Neural cell (in vitro differentiated cells): ENCODE measurements around the gene MAPT. TPM values are rescaled to one million over a fixed set of nuclear protein-coding genes. Genes with fewer than 3 reads are reported as not detected.

Source experiments
- H2AFZ ChIP-seq: fragments of 200-600, 300-800 bp; sonication (generic), shearing (Covaris generic); 2 replicates; pipeline ENCODE4 v1.6.0; 2014; ENCODE audit warnings: low read depth, mild to moderate bottlenecking, antibody characterized with exemption, low read length, moderate library complexity
- H3F3A ChIP-seq: fragments of 200-600 bp; shearing (Covaris generic); 2 replicates; pipeline ENCODE4 v1.6.1; 2016; ENCODE audit warnings: mild to moderate bottlenecking, moderate library complexity, mixed read lengths, antibody characterized with exemption, low read length; ENCODE audit not compliant: insufficient read depth, poor library complexity, severe bottlenecking
- H3K27ac ChIP-seq: fragments of 200-600, 300-800 bp; sonication (generic), shearing (Covaris generic); 2 replicates; pipeline ENCODE4 v1.5.1; 2014; ENCODE audit warnings: mild to moderate bottlenecking, low read length, moderate library complexity
- H3K27me3 ChIP-seq: fragments of 300-800, 200-600 bp; sonication (generic), shearing (Covaris generic); 2 replicates; pipeline ENCODE4 v1.6.0; 2014; ENCODE audit warnings: mild to moderate bottlenecking, low read depth, low read length, moderate library complexity; ENCODE audit not compliant: insufficient read depth
- H3K36me3 ChIP-seq: fragments of 300-800, 200-600 bp; sonication (generic), shearing (Covaris generic); 2 replicates; pipeline ENCODE4 v1.5.1; 2014; ENCODE audit warnings: mild to moderate bottlenecking, antibody characterized with exemption, low read length, moderate library complexity; ENCODE audit not compliant: insufficient read depth
- H3K4me2 ChIP-seq: fragments of 300-800, 200-600 bp; sonication (generic), shearing (Covaris generic); 2 replicates; pipeline ENCODE4 v1.6.0; 2014; ENCODE audit warnings: mild to moderate bottlenecking, low read length
- H3K4me3 ChIP-seq: fragments of 300-800, 200-600 bp; sonication (generic), shearing (Covaris generic); 2 replicates; pipeline ENCODE4 v1.5.1; 2014; ENCODE audit warnings: mild to moderate bottlenecking, low read length, moderate library complexity
- H3K79me2 ChIP-seq: fragments of 200-600 bp; shearing (Covaris generic); replicated peaks from 2 replicates; pipeline ENCODE4 v1.6.0; 2014; ENCODE audit warnings: mild to moderate bottlenecking, low read length, moderate library complexity; ENCODE audit not compliant: insufficient read depth
- H3K9ac ChIP-seq: fragments of 300-800, 200-600 bp; sonication (generic), shearing (Covaris generic); 2 replicates; pipeline ENCODE4 v1.6.1; 2016; ENCODE audit warnings: mild to moderate bottlenecking, low read length, mixed read lengths
- H3K9me2 ChIP-seq: fragments of 200-600 bp; shearing (Covaris generic); 2 replicates; pipeline ENCODE4 v1.6.1; 2016; ENCODE audit warnings: mild to moderate bottlenecking, low read length, mixed read lengths; ENCODE audit not compliant: insufficient read depth
- H3K9me3 ChIP-seq: fragments of 200-600, 300-800 bp; sonication (generic), shearing (Covaris generic); 2 replicates; pipeline ENCODE4 v1.6.1; 2016; ENCODE audit warnings: mild to moderate bottlenecking, mixed run types, low read length, moderate library complexity, mixed read lengths
- H4K20me1 ChIP-seq: fragments of 200-600 bp; shearing (Covaris generic); 2 replicates; pipeline ENCODE4 v1.6.1; 2016; ENCODE audit warnings: mild to moderate bottlenecking, mixed run types; ENCODE audit not compliant: insufficient read depth
- EP300 ChIP-seq: fragments of 450-650 bp; conservative IDR thresholded peaks from 2 replicates; pipeline ENCODE4 v1.6.1; 2014; ENCODE audit warnings: antibody characterized with exemption, mild to moderate bottlenecking, moderate library complexity; ENCODE audit not compliant: poor library complexity, severe bottlenecking
- EZH2 ChIP-seq: fragments of 200-600, 300-800 bp; shearing (Covaris generic), sonication (generic); IDR thresholded peaks from 2 replicates; pipeline ENCODE4 v1.6.1; 2014; ENCODE audit warnings: antibody characterized with exemption, low read length, borderline replicate concordance, mild to moderate bottlenecking; ENCODE audit not compliant: insufficient read depth, poor library complexity, severe bottlenecking
- MXI1 ChIP-seq: fragments of 450-650 bp; conservative IDR thresholded peaks from 2 replicates; pipeline ENCODE4 v1.6.1; 2014; ENCODE audit warnings: antibody characterized with exemption, mild to moderate bottlenecking; ENCODE audit not compliant: poor library complexity, severe bottlenecking
- POLR2AphosphoS5 ChIP-seq: IDR thresholded peaks from 2 replicates; pipeline ENCODE4 v1.6.1; 2012
- RAD21 ChIP-seq: fragments of 450-650 bp; conservative IDR thresholded peaks from 2 replicates; pipeline ENCODE4 v1.6.1; 2014; ENCODE audit warnings: antibody characterized with exemption, mild to moderate bottlenecking, moderate library complexity
- SMC3 ChIP-seq: fragments of 450-650 bp; conservative IDR thresholded peaks from 2 replicates; pipeline ENCODE4 v1.6.1; 2014; ENCODE audit warnings: antibody characterized with exemption, mild to moderate bottlenecking, moderate library complexity; ENCODE audit not compliant: poor library complexity
- TAF1 ChIP-seq: IDR thresholded peaks from 2 replicates; pipeline ENCODE4 v1.6.1; 2012; ENCODE audit warnings: low read depth
- polyA plus RNA-seq: library from polyadenylated mRNA; depleted of rRNA; stranded (reverse); fragments of >200 nt; gene quantifications from 2 replicates; pipeline ENCODE4 v1.2.3, GENCODE V29; 2014
- TF ChIP-seq, protein P1 (sequence below): IDR thresholded peaks from 2 replicates; pipeline ENCODE4 v1.6.1; 2012; ENCODE audit warnings: borderline replicate concordance
- TF ChIP-seq, protein P2 (sequence below): fragments of 450-650 bp; IDR thresholded peaks from 2 replicates; pipeline ENCODE4 v1.5.1; 2014; ENCODE audit warnings: antibody characterized with exemption, mild to moderate bottlenecking, moderate library complexity; ENCODE audit not compliant: poor library complexity, severe bottlenecking

MAPT gene
- polyA plus RNA-seq, 1 donor from 2014 or later = 94.5 TPM

DNA sequence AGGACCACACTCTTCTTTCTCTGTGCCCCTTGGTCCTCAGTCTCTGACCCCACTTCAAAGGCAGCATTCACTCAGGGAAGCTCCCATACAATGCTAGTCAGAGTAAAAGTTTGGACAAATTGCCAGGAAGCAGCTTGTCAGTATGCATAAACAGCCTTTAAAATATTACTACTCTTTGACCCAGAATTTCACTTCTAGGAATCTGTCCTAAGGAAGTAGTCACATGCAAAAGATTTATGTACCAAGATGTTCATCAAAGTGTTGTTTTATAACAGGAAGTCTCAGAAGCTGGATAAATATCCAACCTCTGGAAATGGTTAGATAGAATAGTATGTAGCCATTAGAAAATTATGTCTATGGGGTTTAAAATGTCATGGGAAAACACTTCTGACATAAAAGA, 31.0 kb downstream of the MAPT start:
- Histone ChIP-seq H3K9me3 (peaks cover 5% of the 10 kb centered on the region), H3K36me3 (no peaks in the 10 kb centered on the region), H3K79me2 (peaks cover 7% of the 10 kb centered on the region), H3K27ac (no peak overlapping the region), H3K9me2 (no peaks in the 10 kb centered on the region), H3K4me2 (no peak overlapping the region), H3K27me3 (no peaks in the 10 kb centered on the region), H4K20me1 (peaks cover 8% of the 10 kb centered on the region), H3K4me3 (no peak overlapping the region), H3F3A (no peaks in the 10 kb centered on the region), H2AFZ (no peak overlapping the region), H3K9ac (no peak overlapping the region)
- TF ChIP-seq SMC3 = no peak
- no peak for TF ChIP-seq MXI1
- TF ChIP-seq, protein P1, sequence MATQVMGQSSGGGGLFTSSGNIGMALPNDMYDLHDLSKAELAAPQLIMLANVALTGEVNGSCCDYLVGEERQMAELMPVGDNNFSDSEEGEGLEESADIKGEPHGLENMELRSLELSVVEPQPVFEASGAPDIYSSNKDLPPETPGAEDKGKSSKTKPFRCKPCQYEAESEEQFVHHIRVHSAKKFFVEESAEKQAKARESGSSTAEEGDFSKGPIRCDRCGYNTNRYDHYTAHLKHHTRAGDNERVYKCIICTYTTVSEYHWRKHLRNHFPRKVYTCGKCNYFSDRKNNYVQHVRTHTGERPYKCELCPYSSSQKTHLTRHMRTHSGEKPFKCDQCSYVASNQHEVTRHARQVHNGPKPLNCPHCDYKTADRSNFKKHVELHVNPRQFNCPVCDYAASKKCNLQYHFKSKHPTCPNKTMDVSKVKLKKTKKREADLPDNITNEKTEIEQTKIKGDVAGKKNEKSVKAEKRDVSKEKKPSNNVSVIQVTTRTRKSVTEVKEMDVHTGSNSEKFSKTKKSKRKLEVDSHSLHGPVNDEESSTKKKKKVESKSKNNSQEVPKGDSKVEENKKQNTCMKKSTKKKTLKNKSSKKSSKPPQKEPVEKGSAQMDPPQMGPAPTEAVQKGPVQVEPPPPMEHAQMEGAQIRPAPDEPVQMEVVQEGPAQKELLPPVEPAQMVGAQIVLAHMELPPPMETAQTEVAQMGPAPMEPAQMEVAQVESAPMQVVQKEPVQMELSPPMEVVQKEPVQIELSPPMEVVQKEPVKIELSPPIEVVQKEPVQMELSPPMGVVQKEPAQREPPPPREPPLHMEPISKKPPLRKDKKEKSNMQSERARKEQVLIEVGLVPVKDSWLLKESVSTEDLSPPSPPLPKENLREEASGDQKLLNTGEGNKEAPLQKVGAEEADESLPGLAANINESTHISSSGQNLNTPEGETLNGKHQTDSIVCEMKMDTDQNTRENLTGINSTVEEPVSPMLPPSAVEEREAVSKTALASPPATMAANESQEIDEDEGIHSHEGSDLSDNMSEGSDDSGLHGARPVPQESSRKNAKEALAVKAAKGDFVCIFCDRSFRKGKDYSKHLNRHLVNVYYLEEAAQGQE = no peak
- TF ChIP-seq EZH2 = no peak
- no peak for TF ChIP-seq TAF1
- TF ChIP-seq, protein P2, sequence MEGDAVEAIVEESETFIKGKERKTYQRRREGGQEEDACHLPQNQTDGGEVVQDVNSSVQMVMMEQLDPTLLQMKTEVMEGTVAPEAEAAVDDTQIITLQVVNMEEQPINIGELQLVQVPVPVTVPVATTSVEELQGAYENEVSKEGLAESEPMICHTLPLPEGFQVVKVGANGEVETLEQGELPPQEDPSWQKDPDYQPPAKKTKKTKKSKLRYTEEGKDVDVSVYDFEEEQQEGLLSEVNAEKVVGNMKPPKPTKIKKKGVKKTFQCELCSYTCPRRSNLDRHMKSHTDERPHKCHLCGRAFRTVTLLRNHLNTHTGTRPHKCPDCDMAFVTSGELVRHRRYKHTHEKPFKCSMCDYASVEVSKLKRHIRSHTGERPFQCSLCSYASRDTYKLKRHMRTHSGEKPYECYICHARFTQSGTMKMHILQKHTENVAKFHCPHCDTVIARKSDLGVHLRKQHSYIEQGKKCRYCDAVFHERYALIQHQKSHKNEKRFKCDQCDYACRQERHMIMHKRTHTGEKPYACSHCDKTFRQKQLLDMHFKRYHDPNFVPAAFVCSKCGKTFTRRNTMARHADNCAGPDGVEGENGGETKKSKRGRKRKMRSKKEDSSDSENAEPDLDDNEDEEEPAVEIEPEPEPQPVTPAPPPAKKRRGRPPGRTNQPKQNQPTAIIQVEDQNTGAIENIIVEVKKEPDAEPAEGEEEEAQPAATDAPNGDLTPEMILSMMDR = no peak
- TF ChIP-seq EP300 = no peak
- no peak for TF ChIP-seq POLR2AphosphoS5
- no peak for TF ChIP-seq RAD21

DNA sequence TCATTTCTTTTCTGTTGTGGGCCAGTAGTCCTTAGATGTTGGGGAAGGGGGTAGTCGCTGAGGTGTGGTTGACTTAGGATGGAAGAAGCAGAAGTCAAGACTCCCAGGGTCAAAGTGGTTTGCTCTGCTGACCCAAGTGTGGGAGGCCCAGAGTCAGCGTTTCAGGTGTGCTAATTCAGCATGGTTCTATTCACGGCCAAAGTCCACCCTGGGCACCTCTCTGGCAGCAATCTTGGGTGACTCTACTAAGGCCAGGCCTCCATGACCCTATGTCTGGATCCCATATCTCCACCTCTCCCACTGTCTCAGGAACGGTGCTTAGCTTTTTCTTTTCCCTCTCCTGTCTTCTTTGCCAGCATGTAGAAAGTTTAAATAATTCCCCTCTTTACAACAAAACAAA, 32.9 kb downstream of the MAPT start:
- no peak overlapping the region for H3K27ac ChIP-seq
- H3K9me2 ChIP-seq = no peaks in the 10 kb centered on the region
- no peaks in the 10 kb centered on the region for H3F3A ChIP-seq
- H3K36me3 ChIP-seq = no peaks in the 10 kb centered on the region
- H3K79me2 ChIP-seq = peaks cover 7% of the 10 kb centered on the region
- H2AFZ ChIP-seq = no peak overlapping the region
- H3K4me3 ChIP-seq = no peak overlapping the region
- H3K4me2 ChIP-seq = no peak overlapping the region
- H3K9me3 ChIP-seq = peaks cover 5% of the 10 kb centered on the region
- H3K9ac ChIP-seq = no peak overlapping the region
- H3K27me3 ChIP-seq = no peaks in the 10 kb centered on the region
- no peak for TF ChIP-seq SMC3
- no peak for TF ChIP-seq RAD21
- TF ChIP-seq, protein P2 = no peak
- TF ChIP-seq POLR2AphosphoS5 = no peak
- TF ChIP-seq EP300 = no peak
- no peak for TF ChIP-seq EZH2
- TF ChIP-seq TAF1 = no peak
- TF ChIP-seq MXI1 = no peak
- TF ChIP-seq, protein P1 = no peak
- H4K20me1 ChIP-seq = peaks cover 9% of the 10 kb centered on the region
